Measurements from ENCODE around the gene UBE2L5. TPM values are rescaled to one million over a fixed set of nuclear protein-coding genes. Genes with fewer than 3 reads are reported as not detected.
A peak's percentile ranks its signal among the peaks of the same experiment; 100 is the strongest.

The UBE2L5 gene
- total RNA-seq, 2 donors from 2014 or later, result 1.1 TPM; not detected in 1

GRCh38 chr13:30465343-30465592 lies 43.0 kb downstream of the UBE2L5 start:
- Histone ChIP-seq H3K9me3 (no peaks in the 10 kb centered on the region), H3K27me3 (no peaks in the 10 kb centered on the region), H3K36me3 (peaks cover 20% of the 10 kb centered on the region), H3K27ac (peak overlapping the region; percentile 98 to 100), H3K4me3 (peak overlapping the region; percentile 97 to 99), H3K4me1 (peaks cover 2 to 32% of the 10 kb centered on the region in 2 donors)
- no peak for TF ChIP-seq CTCF (IDR thresholded peaks at IDR 0.05)
- no peak for DNase-seq (ENCODE audit: low spot score)

- H3K4me1 ChIP-seq, result peaks cover 2 to 32% of the 10 kb centered on the region in 2 donors
- H3K9me3 ChIP-seq, result no peaks in the 10 kb centered on the region
- H3K4me3 ChIP-seq, result peak within 1 kb of the TSS; percentile 97 to 99
- H3K27ac ChIP-seq, result peak within 1 kb of the TSS; percentile 98 to 100
- H3K27me3 ChIP-seq, result no peaks in the 10 kb centered on the region
- DNase-seq (ENCODE audit: low spot score), result peak; percentile 100
- TF ChIP-seq CTCF (IDR thresholded peaks at IDR 0.05), result peak in 1 of 2 donors; percentile 18
- H3K36me3 ChIP-seq, result peaks cover 20% of the 10 kb centered on the region
These were observed 43.5 kb downstream of the UBE2L5 start, which contains the start of gene HMGB1 for GRCh38 chr13:30465593-30466357. Gene HMGB1 (minus strand): TSS chr13:30465936. CDS start chr13:30463680, 2,256 bp downstream.

- peak overlapping the region in 1 of 2 donors; percentile 98 for H3K27ac ChIP-seq
These were observed 44.0 kb downstream of the UBE2L5 start for GRCh38 chr13:30466358-30466714.

GRCh38 chr13:30466841-30467252 lies 44.6 kb downstream of the UBE2L5 start:
- no peak for TF ChIP-seq CTCF (IDR thresholded peaks at IDR 0.05)
- no peak for DNase-seq (ENCODE audit: low spot score)
- Histone ChIP-seq H3K4me1 (peaks cover 2 to 26% of the 10 kb centered on the region in 2 donors), H3K27ac (no peak overlapping the region), H3K9me3 (no peaks in the 10 kb centered on the region), H3K36me3 (peaks cover 14% of the 10 kb centered on the region), H3K4me3 (no peak overlapping the region), H3K27me3 (no peaks in the 10 kb centered on the region)

More at GRCh38 chr13:30466358-30466714, 44.0 kb downstream of the UBE2L5 start:
- H3K36me3 ChIP-seq, result peaks cover 19% of the 10 kb centered on the region
- no peak for TF ChIP-seq CTCF (IDR thresholded peaks at IDR 0.05)
- H3K4me1 ChIP-seq, result peaks cover 2 to 31% of the 10 kb centered on the region in 2 donors
- no peaks in the 10 kb centered on the region for H3K27me3 ChIP-seq
- DNase-seq (ENCODE audit: low spot score), result no peak
- no peak overlapping the region for H3K4me3 ChIP-seq
- no peaks in the 10 kb centered on the region for H3K9me3 ChIP-seq

- H3K27ac ChIP-seq, result no peak overlapping the region
These were observed 51.4 kb downstream of the UBE2L5 start for GRCh38 chr13:30473675-30474074.

More at GRCh38 chr13:30473675-30474074, 51.4 kb downstream of the UBE2L5 start:
- TF ChIP-seq CTCF (IDR thresholded peaks at IDR 0.05), result no peak
- Histone ChIP-seq H3K4me1 (no peaks in the 10 kb centered on the region), H3K9me3 (no peaks in the 10 kb centered on the region), H3K4me3 (no peak overlapping the region), H3K27me3 (no peaks in the 10 kb centered on the region), H3K36me3 (no peaks in the 10 kb centered on the region)
- DNase-seq (ENCODE audit: low spot score), result no peak

Data from right atrium auricular region (tissue), 2 donors.